Measurements from ENCODE around the gene GSPT1. TPM values are rescaled to one million over a fixed set of nuclear protein-coding genes. Genes with fewer than 3 reads are reported as not detected.

The GSPT1 gene
- total RNA-seq, 1 donor from 2014 or later = 94.3 TPM

DNA sequence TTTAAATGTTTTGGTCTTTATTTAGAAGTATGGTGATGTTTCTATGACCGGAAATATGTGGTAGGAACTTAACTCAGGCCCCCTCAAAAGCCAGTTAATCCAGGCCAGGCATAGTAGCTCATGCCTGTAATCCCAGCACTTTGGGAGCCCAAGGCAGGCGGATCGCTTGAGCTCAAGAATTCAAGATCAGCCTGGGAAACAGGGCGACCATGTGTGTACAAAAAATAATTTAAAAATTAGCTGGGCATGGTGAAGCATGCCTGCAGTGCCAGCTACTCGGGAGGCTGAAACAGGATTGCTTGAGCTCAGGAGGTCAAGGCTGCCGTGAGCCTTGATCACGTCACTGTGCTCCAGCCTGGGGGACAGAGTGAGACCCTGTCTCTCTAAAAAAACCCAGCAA is 74.7 kb downstream of the GSPT1 start:
- H3K27ac ChIP-seq = no peak overlapping the region
- no peak overlapping the region for H3K4me2 ChIP-seq
- no peaks in the 10 kb centered on the region for H3K4me1 ChIP-seq
- no peaks in the 10 kb centered on the region for H3K27me3 Mint-ChIP-seq (ENCODE audit: insufficient read depth, low read depth)
- TF ChIP-seq, protein P1, sequence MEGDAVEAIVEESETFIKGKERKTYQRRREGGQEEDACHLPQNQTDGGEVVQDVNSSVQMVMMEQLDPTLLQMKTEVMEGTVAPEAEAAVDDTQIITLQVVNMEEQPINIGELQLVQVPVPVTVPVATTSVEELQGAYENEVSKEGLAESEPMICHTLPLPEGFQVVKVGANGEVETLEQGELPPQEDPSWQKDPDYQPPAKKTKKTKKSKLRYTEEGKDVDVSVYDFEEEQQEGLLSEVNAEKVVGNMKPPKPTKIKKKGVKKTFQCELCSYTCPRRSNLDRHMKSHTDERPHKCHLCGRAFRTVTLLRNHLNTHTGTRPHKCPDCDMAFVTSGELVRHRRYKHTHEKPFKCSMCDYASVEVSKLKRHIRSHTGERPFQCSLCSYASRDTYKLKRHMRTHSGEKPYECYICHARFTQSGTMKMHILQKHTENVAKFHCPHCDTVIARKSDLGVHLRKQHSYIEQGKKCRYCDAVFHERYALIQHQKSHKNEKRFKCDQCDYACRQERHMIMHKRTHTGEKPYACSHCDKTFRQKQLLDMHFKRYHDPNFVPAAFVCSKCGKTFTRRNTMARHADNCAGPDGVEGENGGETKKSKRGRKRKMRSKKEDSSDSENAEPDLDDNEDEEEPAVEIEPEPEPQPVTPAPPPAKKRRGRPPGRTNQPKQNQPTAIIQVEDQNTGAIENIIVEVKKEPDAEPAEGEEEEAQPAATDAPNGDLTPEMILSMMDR (IDR thresholded peaks at IDR 0.05) = no peak
- TF ChIP-seq EZH2 (IDR thresholded peaks at IDR 0.05) = no peak
- TF ChIP-seq EZH2phosphoT487 (IDR thresholded peaks at IDR 0.05) = no peak
- no peak overlapping the region for H3K27ac Mint-ChIP-seq
- no peak overlapping the region for H3K4me3 Mint-ChIP-seq
- peaks cover 37% of the 10 kb centered on the region for H3K36me3 Mint-ChIP-seq
- peaks cover 25% of the 10 kb centered on the region for H3K36me3 ChIP-seq
- no peaks in the 10 kb centered on the region for H3K27me3 ChIP-seq
- peaks cover 21% of the 10 kb centered on the region for H3K79me2 ChIP-seq (ENCODE audit: low read depth)
- no peaks in the 10 kb centered on the region for H3K4me1 Mint-ChIP-seq
- no peaks in the 10 kb centered on the region for H3K9me3 ChIP-seq (ENCODE audit: low read depth)
- H3K9ac ChIP-seq = no peak overlapping the region
- H3K9me3 Mint-ChIP-seq = no peaks in the 10 kb centered on the region
- no peak overlapping the region for H3K4me3 ChIP-seq
- H4K20me1 ChIP-seq (ENCODE audit: low read depth) = peaks cover 26% of the 10 kb centered on the region
- no peak overlapping the region for H2AFZ ChIP-seq (replicated peaks)
- DNase-seq (ENCODE audit: low spot score) = no peak
- peaks cover 21% of the 10 kb centered on the region for H3F3A ChIP-seq (ENCODE audit: low read depth)

GRCh38 chr16:11836650-11837244 is 79.0 kb downstream of the GSPT1 start:
- H3K27me3 ChIP-seq = no peaks in the 10 kb centered on the region
- no peak for TF ChIP-seq EZH2 (IDR thresholded peaks at IDR 0.05)
- TF ChIP-seq, protein P1 (IDR thresholded peaks at IDR 0.05) = no peak
- H3K27ac Mint-ChIP-seq = no peak overlapping the region
- H3K9me3 ChIP-seq (ENCODE audit: low read depth) = no peaks in the 10 kb centered on the region
- DNase-seq (ENCODE audit: low spot score) = no peak
- no peaks in the 10 kb centered on the region for H3K9me3 Mint-ChIP-seq
- no peaks in the 10 kb centered on the region for H3K4me1 ChIP-seq
- H3K79me2 ChIP-seq (ENCODE audit: low read depth) = no peaks in the 10 kb centered on the region
- no peak overlapping the region for H3K4me3 ChIP-seq
- peaks cover 23% of the 10 kb centered on the region for H3K36me3 Mint-ChIP-seq
- H3K4me2 ChIP-seq = no peak overlapping the region
- peaks cover 19% of the 10 kb centered on the region for H3K36me3 ChIP-seq
- no peaks in the 10 kb centered on the region for H3K27me3 Mint-ChIP-seq (ENCODE audit: insufficient read depth, low read depth)
- no peak overlapping the region for H3K27ac ChIP-seq
- H3K4me3 Mint-ChIP-seq = no peak overlapping the region
- peaks cover 28% of the 10 kb centered on the region for H3F3A ChIP-seq (ENCODE audit: low read depth)
- H3K4me1 Mint-ChIP-seq = no peaks in the 10 kb centered on the region
- no peak overlapping the region for H3K9ac ChIP-seq
- H4K20me1 ChIP-seq (ENCODE audit: low read depth) = peaks cover 3% of the 10 kb centered on the region
- H2AFZ ChIP-seq (replicated peaks) = no peak overlapping the region

- Mint-ChIP-seq H3K27me3 (ENCODE audit: insufficient read depth, low read depth) (no peaks in the 10 kb centered on the region), H3K4me3 (no peak overlapping the region), H3K4me1 (no peaks in the 10 kb centered on the region), H3K36me3 (peaks cover 19% of the 10 kb centered on the region), H3K27ac (peak overlapping the region; percentile 36), H3K9me3 (no peaks in the 10 kb centered on the region)
- Histone ChIP-seq H3K79me2 (ENCODE audit: low read depth) (no peaks in the 10 kb centered on the region), H3K36me3 (peaks cover 13% of the 10 kb centered on the region), H3K27me3 (no peaks in the 10 kb centered on the region), H2AFZ (replicated peaks) (no peak overlapping the region), H3K27ac (no peak overlapping the region), H3F3A (ENCODE audit: low read depth) (peaks cover 28% of the 10 kb centered on the region), H3K4me2 (no peak overlapping the region), H3K9ac (no peak overlapping the region), H3K4me1 (no peaks in the 10 kb centered on the region), H3K9me3 (ENCODE audit: low read depth) (no peaks in the 10 kb centered on the region), H3K4me3 (no peak overlapping the region), H4K20me1 (ENCODE audit: low read depth) (peaks cover 3% of the 10 kb centered on the region)
- DNase-seq (ENCODE audit: low spot score) = no peak
- TF ChIP-seq EZH2 (IDR thresholded peaks at IDR 0.05) (no peak), EZH2phosphoT487 (IDR thresholded peaks at IDR 0.05) (no peak)
- TF ChIP-seq, protein P1 (IDR thresholded peaks at IDR 0.05) = no peak
These were observed 79.7 kb downstream of the GSPT1 start for GRCh38 chr16:11835891-11836649.

All from neural progenitor cell (in vitro differentiated cells).